Naive thymus-derived CD4-positive, alpha-beta T cell (primary cell): Measurements from ENCODE around the gene CNIH4. TPM values are rescaled to one million over a fixed set of nuclear protein-coding genes. Genes with fewer than 3 reads are reported as not detected.
"Not testable (repeated sequence)": the region's sequence is repeated elsewhere in the genome, so short reads cannot be mapped to it uniquely, and the experiment has no call there.

Experiments used
- ATAC-seq: fragments of 150-1000 bp; cut with Tn5 transposase; 2 replicates; pipeline ENCODE4 v1.10.0; 2021; ENCODE audit warnings: mild to moderate bottlenecking, moderate library complexity
- CTCF ChIA-PET: fragments of 350-600 bp; sonication (Branson Sonifier 250); formaldehyde crosslinking; loops from one replicate; lab custom pipeline; 2021; ENCODE audit warnings: antibody characterized with exemption; lab: Charles Lee
- POLR2A ChIA-PET: fragments of 350-600 bp; sonication (Branson Sonifier 250); formaldehyde crosslinking; loops from one replicate; lab custom pipeline; 2021; ENCODE audit warnings: antibody characterized with exemption, inconsistent platforms; lab: Charles Lee
- DNase-seq, 9 donors: peaks; one replicate each; pipeline versions ENCODE4 v3.0.0 to v3.0.0-alpha.2; 2020 to 2022; ENCODE audit warnings: mixed read lengths in 1 of 9
- H3K27ac ChIP-seq: one replicate; pipeline ENCODE4 v1.7.0; 2013; ENCODE audit warnings: mild to moderate bottlenecking, low read depth, low read length, moderate library complexity
- H3K27me3 ChIP-seq, 2 donors: one replicate each; pipeline ENCODE4 v1.7.0; 2013; ENCODE audit warnings: low read length in 2 of 2, mild to moderate bottlenecking in 2 of 2, moderate library complexity in 2 of 2; ENCODE audit not compliant: control insufficient read depth in 2 of 2, insufficient read depth in 2 of 2
- H3K36me3 ChIP-seq, 3 experiments: 1 replicate in 2 of 3; 2 replicates in 1 of 3; pipeline ENCODE4 v1.7.0; 2013; ENCODE audit warnings: low read length in 3 of 3, mild to moderate bottlenecking in 3 of 3, moderate library complexity in 1 of 3; ENCODE audit not compliant: insufficient read depth in 3 of 3, control insufficient read depth in 2 of 3
- H3K4me1 ChIP-seq, 2 donors: one replicate each; pipeline ENCODE4 v1.7.0; 2013; ENCODE audit warnings: low read length in 2 of 2, mild to moderate bottlenecking in 2 of 2, moderate library complexity in 1 of 2; ENCODE audit not compliant: control insufficient read depth in 2 of 2, insufficient read depth in 2 of 2
- H3K4me3 ChIP-seq: 2 replicates; pipeline ENCODE4 v1.7.0; 2013; ENCODE audit warnings: mild to moderate bottlenecking, low read length
- H3K9me3 ChIP-seq, 3 experiments: 1 replicate in 2 of 3; 2 replicates in 1 of 3; pipeline ENCODE4 v1.7.0; 2013; ENCODE audit warnings: low read length in 3 of 3; ENCODE audit not compliant: control insufficient read depth in 2 of 3
- H3K27ac Mint-ChIP-seq, 9 donors: one replicate each; pipeline ENCODE4 v1.8.0; 2020 to 2022; ENCODE audit warnings: mixed read lengths in 9 of 9, mild to moderate bottlenecking in 8 of 9, moderate library complexity in 5 of 9, inconsistent platforms in 2 of 9
- H3K27me3 Mint-ChIP-seq, 5 donors: one replicate each; pipeline ENCODE4 v1.8.0; 2021 to 2022; ENCODE audit warnings: mixed read lengths in 5 of 5, mild to moderate bottlenecking in 1 of 5
- H3K36me3 Mint-ChIP-seq, 5 donors: one replicate each; pipeline ENCODE4 v1.8.0; 2020 to 2022; ENCODE audit warnings: mixed read lengths in 5 of 5, mild to moderate bottlenecking in 3 of 5, inconsistent platforms in 1 of 5
- H3K4me1 Mint-ChIP-seq, 7 donors: one replicate each; pipeline ENCODE4 v1.8.0; 2020 to 2022; ENCODE audit warnings: mixed read lengths in 7 of 7, mild to moderate bottlenecking in 3 of 7, inconsistent platforms in 1 of 7
- H3K4me3 Mint-ChIP-seq, 10 donors: one replicate each; pipeline ENCODE4 v1.8.0; 2020 to 2022; ENCODE audit warnings: mild to moderate bottlenecking in 10 of 10, mixed read lengths in 10 of 10, moderate library complexity in 6 of 10, inconsistent platforms in 2 of 10
- H3K9me3 Mint-ChIP-seq, 11 donors: one replicate each; pipeline ENCODE4 v1.8.0; 2020 to 2022; ENCODE audit warnings: mixed read lengths in 11 of 11, mild to moderate bottlenecking in 4 of 11, inconsistent platforms in 1 of 11, moderate library complexity in 1 of 11
- intact Hi-C, 2 donors: fragments of 100-400 bp; cut with micrococcal nuclease; formaldehyde crosslinking; loops; one replicate each; pipeline ENCODE4 v1.15.1; 2023
- polyA plus RNA-seq, 2 donors: library from polyadenylated mRNA; unstranded; fragments of 300-500 nt; fragmentation: Illumina TruSeq; gene quantifications; one replicate each; pipeline ENCODE4 v1.2.3, GENCODE V29; 2021
- total RNA-seq, 6 experiments: library from RNA in 5 of 6; stranded (reverse) in 5 of 6; gene quantifications; 1 replicate in 5 of 6; 2 replicates in 1 of 6; pipeline ENCODE4 v1.2.3 and lab custom pipeline; 2021 to 2026

Gene CNIH4
- total RNA-seq: 10 to 100 TPM; 28.1 to 42.0 (median 39.8) TPM
- 10 to 100 TPM; 29.6 to 44.8 TPM for polyA plus RNA-seq
- 23.6 reads per million, percentile 54 among the genes with 10 or more reads in this experiment for total RNA-seq (lab: John Stamatoyannopoulos, UW)

DNA sequence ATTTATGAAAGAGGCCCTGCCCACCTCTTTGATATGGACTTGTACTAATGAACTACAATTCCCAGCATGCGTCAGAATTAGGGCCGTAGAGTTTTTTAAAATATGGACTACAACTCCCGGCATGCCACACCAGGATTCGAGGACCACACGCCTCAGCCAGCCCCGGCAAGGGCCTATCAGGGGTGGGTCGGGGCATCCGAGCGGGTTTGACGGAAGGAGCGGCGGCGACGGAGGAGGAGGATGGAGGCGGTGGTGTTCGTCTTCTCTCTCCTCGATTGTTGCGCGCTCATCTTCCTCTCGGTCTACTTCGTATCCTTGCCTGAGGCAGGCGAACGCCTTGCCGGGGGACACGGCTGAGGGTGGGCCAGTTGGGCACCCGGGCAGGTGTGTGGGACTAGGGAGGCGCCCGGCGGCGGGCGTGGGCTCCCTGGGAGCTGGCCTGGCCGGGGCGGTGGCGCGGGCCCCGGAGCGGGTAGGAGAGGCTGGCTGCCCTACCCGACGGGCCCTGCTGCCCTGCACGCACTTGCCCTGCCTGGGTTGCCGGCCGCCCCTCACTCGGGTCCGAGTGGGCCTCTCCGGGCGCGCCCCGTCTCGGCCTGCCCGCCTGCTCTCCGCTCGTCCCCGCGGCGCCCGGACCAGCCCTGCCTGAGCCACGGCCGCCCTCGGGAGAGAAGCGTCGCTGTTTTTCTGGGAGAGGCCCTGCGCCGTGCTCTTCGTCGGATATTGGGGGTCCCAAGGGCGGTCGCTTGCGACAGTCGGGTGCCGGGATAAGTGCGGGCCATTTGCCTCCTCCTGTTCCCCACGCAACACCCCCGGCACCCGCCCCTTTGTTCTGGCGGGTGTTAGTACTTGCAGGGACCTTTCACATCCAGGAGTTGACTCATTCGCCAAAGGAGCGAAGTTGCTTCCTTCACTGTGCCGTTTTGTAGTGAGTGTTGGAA lies at the start of gene CNIH4:
Gene CNIH4 (plus strand): TSS at position 195 of the 941 bp plus-strand sequence. CDS start 46 bp downstream, at position 241.
- no peaks in the 10 kb centered on the region for H3K9me3 ChIP-seq
- Mint-ChIP-seq H3K36me3 (peaks cover 0 to 14% (median 5%) of the 10 kb centered on the region in 5 donors), H3K27ac (peak within 1 kb of the TSS; percentile 71 to 95 (median 89)), H3K9me3 (no peaks in the 10 kb centered on the region), H3K4me3 (peak within 1 kb of the TSS; percentile 87 to 98 (median 94)), H3K27me3 (no peaks in the 10 kb centered on the region), H3K4me1 (peaks cover 23 to 58% (median 44%) of the 10 kb centered on the region in 7 donors)
- peak; percentile 99 for ATAC-seq
- peaks cover 16 to 27% of the 10 kb centered on the region in 2 donors for H3K4me1 ChIP-seq
- intact Hi-C loops: loop anchor here (1.0 to 10.0 kb wide), 13 partner anchors 16 to 1645 kb away; partner anchors contain the start of genes FBXO28 (in 2 of the 2), NVL (in 2 of the 2), WDR26 (in 2 of the 2) and AIDA (in 1 of the 2)
- peak within 1 kb of the TSS; percentile 83 for H3K27ac ChIP-seq
- H3K36me3 ChIP-seq: no peaks in the 10 kb centered on the region
- ChIA-PET CTCF (interaction anchor here (1.2 to 2.2 kb wide), 3 partner anchors 19 to 241 kb away, joined by 3 to 6 read pairs (median 3); no protein-coding TSS in a partner anchor), POLR2A (interaction anchor here (0.8 to 3.1 kb wide), 10 partner anchors 10 to 175 kb away, joined by 3 to 13 read pairs (median 5); partner anchors contain the start of genes DEGS1, NVL and WDR26)
- no peaks in the 10 kb centered on the region for H3K27me3 ChIP-seq
- peak within 1 kb of the TSS; percentile 67 for H3K4me3 ChIP-seq
- DNase-seq: peak; percentile 79 to 95 (median 92)

DNA sequence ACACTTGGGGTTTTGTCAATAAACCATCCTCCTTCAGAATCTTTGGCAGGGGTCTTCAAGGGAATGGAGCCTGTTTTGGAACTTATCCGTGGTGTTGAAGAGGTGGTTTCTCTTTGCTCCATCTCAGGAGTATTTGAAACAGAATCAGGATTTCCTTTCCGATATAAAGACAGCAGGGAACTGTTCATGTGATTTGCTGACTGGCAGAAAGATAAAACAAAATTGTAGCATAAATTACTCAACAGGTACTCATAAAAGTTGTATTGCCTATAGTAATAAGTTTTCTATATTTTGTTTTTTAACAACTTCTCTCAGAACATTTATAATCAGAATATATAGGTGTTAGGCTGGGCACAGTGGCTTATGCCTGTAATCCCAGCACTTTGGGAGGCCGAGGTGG lies 48.6 kb upstream of the CNIH4 start:
- Histone ChIP-seq H3K36me3 (peaks cover 5 to 68% (median 23%) of the 10 kb centered on the region in 3 experiments), H3K4me1 (no peaks in the 10 kb centered on the region), H3K27ac (no peak overlapping the region), H3K4me3 (no peak overlapping the region), H3K27me3 (no peaks in the 10 kb centered on the region), H3K9me3 (no peaks in the 10 kb centered on the region)
- Mint-ChIP-seq H3K9me3 (no peaks in the 10 kb centered on the region), H3K27me3 (no peaks in the 10 kb centered on the region), H3K4me3 (no peak overlapping the region), H3K4me1 (no peaks in the 10 kb centered on the region), H3K27ac (no peak overlapping the region), H3K36me3 (peaks cover 6 to 48% (median 21%) of the 10 kb centered on the region in 5 donors)
- intact Hi-C loops: no loop called here
- ATAC-seq: no peak
- ChIA-PET CTCF (no interaction called here), POLR2A (no interaction called here)
- DNase-seq: no peak

DNA sequence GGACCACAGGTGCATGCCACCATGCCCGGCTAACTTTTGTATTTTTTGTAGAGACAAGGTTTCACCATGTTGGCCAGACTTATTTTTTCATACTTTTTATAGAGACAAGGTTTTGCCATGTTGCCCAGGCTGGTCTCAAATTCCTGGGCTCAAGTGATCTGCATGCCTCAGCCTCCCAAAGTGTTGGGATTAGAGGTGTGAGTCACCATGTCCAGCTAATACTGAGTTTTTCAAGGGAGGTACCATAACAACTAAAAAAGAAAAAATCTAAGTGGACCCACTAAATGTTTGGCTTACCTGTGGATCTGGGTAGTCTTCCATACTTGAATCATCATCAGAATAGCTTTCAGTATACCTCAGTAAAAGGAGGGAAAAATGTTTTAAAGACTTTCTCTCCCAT lies 45.2 kb upstream of the CNIH4 start:
- H3K36me3 ChIP-seq: peaks cover 5 to 63% (median 10%) of the 10 kb centered on the region in 3 experiments
- peaks cover 0 to 42% (median 11%) of the 10 kb centered on the region in 5 donors for H3K36me3 Mint-ChIP-seq

DNA sequence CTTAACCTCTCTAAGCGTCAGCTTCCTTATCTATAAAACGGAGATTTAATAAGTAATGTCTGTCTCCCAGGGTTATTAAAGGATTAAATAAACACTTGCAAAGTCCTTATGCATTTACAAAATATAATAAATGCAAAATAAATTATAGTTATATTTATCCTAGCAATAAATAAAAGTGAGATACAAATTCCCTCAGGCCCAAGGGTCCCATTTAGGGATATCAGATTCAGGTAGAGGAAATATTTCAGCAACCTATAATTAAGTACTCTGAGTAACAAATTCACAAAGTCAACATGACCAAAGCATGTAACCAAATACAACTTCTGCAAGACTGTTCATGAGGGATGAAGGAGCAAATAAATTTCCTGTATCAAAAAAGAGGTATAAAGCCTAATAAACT lies 44.7 kb upstream of the CNIH4 start:
- POLR2A ChIA-PET: no interaction called here
- no peak overlapping the region for H3K4me3 Mint-ChIP-seq

More for the DNA sequence above, 45.2 kb upstream of the CNIH4 start:
- POLR2A ChIA-PET, H3K4me1 Mint-ChIP-seq, H3K4me3 Mint-ChIP-seq, ATAC-seq, H3K4me3 ChIP-seq, H3K4me1 ChIP-seq, H3K9me3 Mint-ChIP-seq, H3K27ac Mint-ChIP-seq, H3K9me3 ChIP-seq, H3K27ac ChIP-seq, H3K27me3 Mint-ChIP-seq, DNase-seq, H3K27me3 ChIP-seq, CTCF ChIA-PET: not testable (repeated sequence)
- intact Hi-C loops: loop anchor here in 1 of 2 donors (5.0 kb wide), 1 partner anchor 49 kb away; no protein-coding TSS in a partner anchor

DNA sequence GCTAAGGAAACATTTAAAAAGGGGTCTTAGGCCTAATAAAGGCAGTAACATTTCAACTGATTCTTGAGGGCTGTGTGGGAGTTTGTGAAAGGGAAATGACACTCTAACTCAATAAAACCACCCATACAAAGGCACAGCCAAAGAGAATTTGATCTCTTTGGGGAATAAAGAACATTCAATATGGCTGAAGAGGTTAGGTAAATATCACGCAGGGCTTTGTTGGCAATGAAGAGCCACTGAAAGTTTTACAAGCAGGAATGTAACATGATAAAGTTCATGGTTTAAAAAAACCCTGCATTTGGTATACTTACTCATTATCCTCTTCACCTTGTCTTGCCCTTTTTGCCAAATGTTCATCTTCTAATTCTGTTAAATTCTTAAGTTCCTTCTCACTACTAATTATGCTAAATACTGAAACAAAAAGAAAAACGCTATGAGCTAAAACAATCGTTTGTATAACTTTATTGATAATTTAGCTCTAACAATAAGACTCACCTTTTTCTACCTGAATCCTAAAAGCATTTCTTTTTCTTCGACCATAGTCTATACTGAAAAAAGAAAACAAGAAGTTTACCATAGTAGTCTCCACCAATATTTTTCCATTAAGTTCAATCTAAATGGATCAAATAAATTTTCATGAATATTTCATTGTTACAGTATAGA lies 39.2 kb upstream of the CNIH4 start:
- ChIA-PET CTCF (interaction anchor here (1.1 kb wide), 1 partner anchor 16 kb away, joined by 3 read pairs; no protein-coding TSS in a partner anchor), POLR2A (interaction anchor here (1.0 kb wide), 1 partner anchor 12 kb away, joined by 3 read pairs; the partner anchor contains the start of gene NVL)
- H3K27ac Mint-ChIP-seq: peak overlapping the region in 1 of 9 donors; percentile 47
- H3K36me3 ChIP-seq: peaks cover 0 to 36% (median 5%) of the 10 kb centered on the region in 3 experiments
- ATAC-seq: no peak
- intact Hi-C loops: no loop called here
- no peaks in the 10 kb centered on the region for H3K4me1 ChIP-seq
- H3K27me3 Mint-ChIP-seq: no peaks in the 10 kb centered on the region
- H3K4me3 Mint-ChIP-seq: no peak overlapping the region
- H3K27ac ChIP-seq: no peak overlapping the region
- H3K4me1 Mint-ChIP-seq: peaks cover 2 to 26% (median 11%) of the 10 kb centered on the region in 7 donors
- H3K9me3 ChIP-seq: no peaks in the 10 kb centered on the region
- DNase-seq: no peak
- H3K36me3 Mint-ChIP-seq: peaks cover 0 to 28% (median 9%) of the 10 kb centered on the region in 5 donors
- no peaks in the 10 kb centered on the region for H3K27me3 ChIP-seq
- H3K4me3 ChIP-seq: no peak overlapping the region
- H3K9me3 Mint-ChIP-seq: no peaks in the 10 kb centered on the region

More for the DNA sequence above, 44.7 kb upstream of the CNIH4 start:
- peaks cover 0 to 40% (median 13%) of the 10 kb centered on the region in 5 donors for H3K36me3 Mint-ChIP-seq
- intact Hi-C loops: loop anchor here in 1 of 2 donors (5.0 kb wide), 1 partner anchor 50 kb away; no protein-coding TSS in a partner anchor
- Histone ChIP-seq H3K36me3 (peaks cover 3 to 61% (median 10%) of the 10 kb centered on the region in 3 experiments), H3K4me3 (no peak overlapping the region), H3K27ac (no peak overlapping the region), H3K27me3 (no peaks in the 10 kb centered on the region), H3K9me3 (no peaks in the 10 kb centered on the region), H3K4me1 (no peaks in the 10 kb centered on the region)
- CTCF ChIA-PET: no interaction called here
- no peaks in the 10 kb centered on the region for H3K9me3 Mint-ChIP-seq
- H3K4me1 Mint-ChIP-seq: peaks cover 0 to 6% (median 0%) of the 10 kb centered on the region in 7 donors
- no peak overlapping the region for H3K27ac Mint-ChIP-seq
- no peak for ATAC-seq
- no peak for DNase-seq
- no peaks in the 10 kb centered on the region for H3K27me3 Mint-ChIP-seq

DNA sequence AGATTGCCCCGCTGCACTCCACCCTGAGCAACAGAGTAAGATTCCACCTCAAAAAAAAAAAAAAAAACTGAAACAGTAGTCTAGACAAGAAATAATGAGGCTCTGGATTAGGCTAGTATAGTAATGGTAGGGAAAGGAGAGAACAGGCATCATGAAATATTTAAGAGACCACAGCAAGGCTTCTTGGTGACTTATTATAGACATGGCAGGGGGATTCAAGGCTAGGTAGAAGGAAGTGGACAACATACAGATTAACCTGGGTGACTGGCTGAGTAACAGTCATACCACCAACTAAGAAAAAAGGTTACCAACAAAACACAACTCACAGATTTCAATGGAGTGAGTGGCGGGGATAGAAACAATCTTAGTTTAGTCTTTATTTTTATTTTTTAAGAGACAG lies 35.0 kb upstream of the CNIH4 start:
- CTCF ChIA-PET: no interaction called here
- no peaks in the 10 kb centered on the region for H3K4me1 ChIP-seq
- Mint-ChIP-seq H3K4me3 (no peak overlapping the region), H3K27me3 (no peaks in the 10 kb centered on the region), H3K36me3 (peaks cover 0 to 17% (median 7%) of the 10 kb centered on the region in 5 donors), H3K27ac (peak overlapping the region in 3 of 9 donors; percentile 17 to 64 (median 62)), H3K4me1 (peaks cover 7 to 46% (median 23%) of the 10 kb centered on the region in 7 donors), H3K9me3 (no peaks in the 10 kb centered on the region)
- no peak overlapping the region for H3K27ac ChIP-seq
- H3K4me3 ChIP-seq: no peak overlapping the region
- POLR2A ChIA-PET: no interaction called here
- peaks cover 0 to 9% (median 4%) of the 10 kb centered on the region in 3 experiments for H3K36me3 ChIP-seq
- H3K9me3 ChIP-seq: no peaks in the 10 kb centered on the region
- ATAC-seq (no peak), DNase-seq (no peak)
- intact Hi-C loops: no loop called here
- no peaks in the 10 kb centered on the region for H3K27me3 ChIP-seq
